Eye (tissue), 1 donor: Measurements from ENCODE around the gene CBLC.

Experiments used
- DNase-seq: peaks from one replicate; pipeline ENCODE4 v3.0.0-alpha.2; 2015

The CBLC gene

GRCh38 chr19:44777715-44778347 is at the start of gene CBLC:
Gene CBLC, plus strand, starts transcription at chr19:44777890. Its CDS starts 42 bp downstream, at chr19:44777932.
- no peak for DNase-seq

- DNase-seq, result no peak
Measured at GRCh38 chr19:44728178-44728577, 49.5 kb upstream of the CBLC start.

- DNase-seq, result no peak
Measured at GRCh38 chr19:44729516-44730033, 48.1 kb upstream of the CBLC start.

GRCh38 chr19:44731081-44731480 is 46.6 kb upstream of the CBLC start:
- DNase-seq, result no peak

GRCh38 chr19:44731622-44732021 is 46.1 kb upstream of the CBLC start:
- no peak for DNase-seq

- DNase-seq, result no peak
Measured at GRCh38 chr19:44732235-44733014, 45.3 kb upstream of the CBLC start.

GRCh38 chr19:44734357-44734756 is 43.3 kb upstream of the CBLC start:
- DNase-seq, result no peak

- no peak for DNase-seq
Measured at GRCh38 chr19:44735011-44735410, 42.7 kb upstream of the CBLC start.

GRCh38 chr19:44737238-44738071 is 40.2 kb upstream of the CBLC start:
- DNase-seq, result no peak

GRCh38 chr19:44738136-44738535 is 39.6 kb upstream of the CBLC start:
- no peak for DNase-seq

GRCh38 chr19:44738603-44739558 is 38.8 kb upstream of the CBLC start:
- DNase-seq, result no peak

GRCh38 chr19:44740351-44740824 is 37.3 kb upstream of the CBLC start:
- no peak for DNase-seq

- no peak for DNase-seq
Measured at GRCh38 chr19:44741258-44741731, 36.4 kb upstream of the CBLC start.

- DNase-seq, result peak; percentile 86
Measured at GRCh38 chr19:44741841-44742329, 35.8 kb upstream of the CBLC start.

GRCh38 chr19:44742330-44743061 is 35.2 kb upstream of the CBLC start:
- DNase-seq, result no peak

- no peak for DNase-seq
Measured at GRCh38 chr19:44744871-44745332, 32.8 kb upstream of the CBLC start.

- DNase-seq, result peak; percentile 54
Measured at GRCh38 chr19:44745341-44745831, 32.3 kb upstream of the CBLC start.

GRCh38 chr19:44745887-44746600 is 31.6 kb upstream of the CBLC start:
- DNase-seq, result no peak

GRCh38 chr19:44746616-44746945 is 31.1 kb upstream of the CBLC start:
- DNase-seq, result no peak
